GM10266 (cell line): Measurements from ENCODE around the gene EFCAB6.

Experiments
- DNase-seq: peaks from one replicate; pipeline ENCODE4 v3.0.0; 2012; ENCODE audit errors: extremely low spot score
- TF ChIP-seq, protein P1 (sequence below): IDR thresholded peaks from 2 replicates; pipeline ENCODE4 v1.5.1; 2012; ENCODE audit warnings: mild to moderate bottlenecking, low read depth; ENCODE audit not compliant: control insufficient read depth, insufficient read depth; ENCODE audit errors: missing control alignments

Gene EFCAB6

GRCh38 chr22:43740587-43741270 lies 71.4 kb downstream of the EFCAB6 start:
- TF ChIP-seq, protein P1, sequence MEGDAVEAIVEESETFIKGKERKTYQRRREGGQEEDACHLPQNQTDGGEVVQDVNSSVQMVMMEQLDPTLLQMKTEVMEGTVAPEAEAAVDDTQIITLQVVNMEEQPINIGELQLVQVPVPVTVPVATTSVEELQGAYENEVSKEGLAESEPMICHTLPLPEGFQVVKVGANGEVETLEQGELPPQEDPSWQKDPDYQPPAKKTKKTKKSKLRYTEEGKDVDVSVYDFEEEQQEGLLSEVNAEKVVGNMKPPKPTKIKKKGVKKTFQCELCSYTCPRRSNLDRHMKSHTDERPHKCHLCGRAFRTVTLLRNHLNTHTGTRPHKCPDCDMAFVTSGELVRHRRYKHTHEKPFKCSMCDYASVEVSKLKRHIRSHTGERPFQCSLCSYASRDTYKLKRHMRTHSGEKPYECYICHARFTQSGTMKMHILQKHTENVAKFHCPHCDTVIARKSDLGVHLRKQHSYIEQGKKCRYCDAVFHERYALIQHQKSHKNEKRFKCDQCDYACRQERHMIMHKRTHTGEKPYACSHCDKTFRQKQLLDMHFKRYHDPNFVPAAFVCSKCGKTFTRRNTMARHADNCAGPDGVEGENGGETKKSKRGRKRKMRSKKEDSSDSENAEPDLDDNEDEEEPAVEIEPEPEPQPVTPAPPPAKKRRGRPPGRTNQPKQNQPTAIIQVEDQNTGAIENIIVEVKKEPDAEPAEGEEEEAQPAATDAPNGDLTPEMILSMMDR, result no peak
- no peak for DNase-seq

DNA sequence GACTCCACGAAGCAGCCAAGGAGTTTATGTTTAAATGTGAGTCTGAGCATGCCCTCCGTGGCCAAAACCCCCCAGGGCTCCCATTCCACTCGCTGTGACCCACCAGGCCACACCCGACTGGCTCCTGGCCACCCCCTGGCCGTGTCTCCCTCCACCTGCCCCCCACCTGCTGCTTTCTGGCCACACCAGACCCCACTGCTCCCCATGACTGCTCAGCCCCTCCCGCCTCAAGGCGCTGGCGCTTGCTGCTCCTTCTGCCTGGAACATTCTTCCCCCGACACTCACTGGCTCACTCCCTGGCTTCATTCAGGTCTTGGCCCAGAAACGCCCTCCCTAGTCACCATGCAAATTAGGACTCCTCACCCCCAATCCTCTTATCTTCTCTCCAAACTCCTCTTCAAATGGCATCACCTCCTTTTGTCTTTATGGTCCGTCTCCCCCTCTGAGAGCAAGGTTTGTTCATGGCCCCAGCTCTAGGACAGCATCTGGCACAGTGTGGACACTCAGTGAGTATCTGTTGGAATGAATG lies 72.2 kb downstream of the EFCAB6 start:
- no peak for DNase-seq
- TF ChIP-seq, protein P1, result no peak

DNA sequence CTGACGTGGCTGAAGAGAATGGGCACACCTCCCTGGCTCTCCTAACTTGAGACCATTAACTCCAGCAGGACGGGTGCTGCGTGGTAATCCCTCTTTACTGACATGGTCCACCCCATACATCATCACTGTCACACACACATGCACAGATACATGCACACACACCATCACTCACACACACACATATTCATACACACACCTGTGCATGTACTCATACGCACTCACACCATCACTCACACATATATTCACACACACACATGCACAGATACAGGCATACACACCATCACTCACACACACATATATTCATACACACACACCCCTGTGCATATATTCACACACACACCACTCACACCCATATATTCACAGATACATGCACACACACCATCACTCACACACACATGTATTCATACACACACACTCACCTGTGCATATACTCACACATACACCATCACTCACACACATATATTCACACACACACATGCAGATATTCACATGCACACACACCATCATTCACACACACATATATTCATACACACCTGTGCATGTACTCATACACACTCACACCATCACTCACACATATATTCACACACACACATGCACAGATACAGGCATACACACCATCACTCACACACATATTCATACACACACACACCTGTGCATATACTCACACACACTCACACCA lies 74.8 kb downstream of the EFCAB6 start:
- TF ChIP-seq, protein P1, result no peak
- DNase-seq, result no peak

DNA sequence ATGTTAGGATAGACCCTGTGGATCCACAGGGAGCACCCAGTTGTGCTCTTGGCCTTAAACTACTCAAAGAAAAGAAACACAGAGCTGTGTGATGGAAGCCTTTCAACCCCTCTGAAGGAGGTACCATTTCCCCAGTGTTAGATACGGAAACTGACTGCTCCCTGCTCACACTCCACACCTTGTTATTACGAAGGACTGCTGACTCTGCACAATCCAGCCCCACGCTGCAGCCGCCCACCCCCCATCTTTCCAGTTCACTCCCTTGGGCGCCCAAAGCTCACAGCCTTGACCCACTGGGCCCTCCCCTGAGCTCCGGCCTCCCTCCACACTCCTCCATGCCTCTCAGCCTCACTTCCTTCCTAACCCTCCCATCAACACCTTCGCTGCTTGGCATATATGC lies 75.5 kb downstream of the EFCAB6 start:
- TF ChIP-seq, protein P1, result no peak

DNA sequence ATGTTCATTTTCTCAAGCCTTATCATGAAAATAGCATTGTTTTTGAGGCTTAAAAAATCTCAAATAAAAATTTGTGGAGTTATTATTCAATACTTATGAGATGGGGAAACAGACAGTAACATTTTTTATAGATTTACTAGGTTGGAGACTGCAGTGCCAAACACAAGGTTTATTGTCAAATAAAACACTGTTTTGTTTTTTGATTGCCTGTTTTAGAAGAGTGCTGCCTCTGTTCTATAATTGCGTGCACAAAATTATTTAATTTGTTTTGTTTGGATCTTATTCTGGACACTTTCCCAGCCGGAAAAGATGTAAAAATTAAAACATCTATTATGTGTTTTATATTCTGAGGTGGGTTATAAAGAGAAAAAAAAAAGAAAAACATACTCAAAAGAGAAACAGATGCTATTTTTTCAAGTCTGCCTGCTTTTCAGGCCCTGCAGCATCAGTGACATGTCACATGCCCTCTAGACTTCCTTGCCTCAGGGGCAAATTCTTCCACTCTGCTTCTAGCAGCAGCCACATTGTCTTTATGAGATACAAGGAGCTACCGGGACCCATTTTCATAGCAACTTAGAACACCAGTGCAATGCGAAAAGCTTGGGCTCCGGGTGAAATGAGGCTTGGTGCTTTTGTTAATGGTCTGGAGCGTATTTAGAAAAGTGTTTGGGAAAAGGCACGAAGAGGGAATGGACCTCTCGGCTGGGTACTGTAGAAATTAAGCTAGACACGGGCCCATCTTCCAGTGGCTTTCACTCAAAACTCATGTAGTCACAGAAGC lies 77.5 kb downstream of the EFCAB6 start:
- DNase-seq, result no peak
- TF ChIP-seq, protein P1, result no peak

More for the DNA sequence above, 75.5 kb downstream of the EFCAB6 start:
- no peak for DNase-seq

- TF ChIP-seq, protein P1, result no peak
- no peak for DNase-seq
Observed at GRCh38 chr22:43733138-43733537, 79.0 kb downstream of the EFCAB6 start.
